SKM-1 treated with dmso at 0.1 percent for 144 hours (cell line): ENCODE data around the gene IMPA2.
A peak's percentile ranks its signal among the peaks of the same experiment; 100 is the strongest.
"Not testable (repeated sequence)": the region's sequence is repeated elsewhere in the genome, so short reads cannot be mapped to it uniquely, and the experiment has no call there.

Experiments used
- DNase-seq: peaks from one replicate; lab custom pipeline; 2025; ENCODE audit not compliant: unreplicated experiment; lab: John Stamatoyannopoulos, UW

IMPA2 gene

GRCh38 chr18:11981192-11981542, at the start of gene IMPA2:
IMPA2 (plus strand) TSS chr18:11981507; CDS start chr18:11981670, 163 bp downstream.
- DNase-seq, result no peak

- DNase-seq, result no peak
Observed at GRCh38 chr18:11932393-11932792, 48.9 kb upstream of the IMPA2 start.

GRCh38 chr18:11937874-11938478, 43.3 kb upstream of the IMPA2 start:
- DNase-seq, result peak; percentile 57

- DNase-seq, result no peak
Observed at GRCh38 chr18:11940956-11941355, 40.4 kb upstream of the IMPA2 start.

- no peak for DNase-seq
Observed at GRCh38 chr18:11943551-11943950, 37.8 kb upstream of the IMPA2 start.

GRCh38 chr18:11944252-11944651, 37.1 kb upstream of the IMPA2 start:
- no peak for DNase-seq

- no peak for DNase-seq
Observed at GRCh38 chr18:11944786-11945185, 36.5 kb upstream of the IMPA2 start.

- DNase-seq, result peak; percentile 28
Observed at GRCh38 chr18:11945834-11946659, 35.3 kb upstream of the IMPA2 start.

- DNase-seq, result no peak
Observed at GRCh38 chr18:11946756-11947155, 34.6 kb upstream of the IMPA2 start.

- DNase-seq, result peak; percentile 92
Observed at GRCh38 chr18:11947214-11948191, 33.8 kb upstream of the IMPA2 start.

- DNase-seq, result no peak
Observed at GRCh38 chr18:11948852-11949523, 32.3 kb upstream of the IMPA2 start.

- no peak for DNase-seq
Observed at GRCh38 chr18:11950824-11951223, 30.5 kb upstream of the IMPA2 start.

- DNase-seq, result no peak
Observed at GRCh38 chr18:11951390-11951851, 29.9 kb upstream of the IMPA2 start.

GRCh38 chr18:11953113-11953512, 28.2 kb upstream of the IMPA2 start:
- DNase-seq, result no peak

- peak; percentile 74 for DNase-seq
Observed at GRCh38 chr18:11955239-11956029, 25.9 kb upstream of the IMPA2 start.

- DNase-seq, result no peak
Observed at GRCh38 chr18:11956371-11957308, 24.7 kb upstream of the IMPA2 start.

GRCh38 chr18:11957636-11958035, 23.7 kb upstream of the IMPA2 start:
- DNase-seq, result no peak

- DNase-seq, result not testable (repeated sequence)
Observed at GRCh38 chr18:11959651-11960050, 21.7 kb upstream of the IMPA2 start.
